Neuron (in vitro differentiated cells): Measurements from ENCODE around the gene ISLR2.
A peak's percentile ranks its signal among the peaks of the same experiment; 100 is the strongest.
"Not testable (repeated sequence)": the region's sequence is repeated elsewhere in the genome, so short reads cannot be mapped to it uniquely, and the experiment has no call there.

Experiments used
- H2AFZ ChIP-seq: one replicate; pipeline ENCODE4 v1.6.1; 2013; ENCODE audit warnings: low read depth, mild to moderate bottlenecking, inconsistent platforms, low read length, moderate library complexity
- H3K27me3 ChIP-seq: one replicate; pipeline ENCODE4 v1.6.1; 2013; ENCODE audit warnings: low read length; ENCODE audit not compliant: insufficient read depth
- H3K36me3 ChIP-seq: one replicate; pipeline ENCODE4 v1.6.1; 2013; ENCODE audit warnings: low read length; ENCODE audit not compliant: insufficient read depth
- H3K4me1 ChIP-seq: one replicate; pipeline ENCODE4 v1.6.1; 2013; ENCODE audit warnings: low read length; ENCODE audit not compliant: insufficient read depth
- H3K4me3 ChIP-seq: 2 replicates; pipeline ENCODE4 v1.5.1; 2013; ENCODE audit warnings: mild to moderate bottlenecking, low read length, moderate library complexity
- H3K9me3 ChIP-seq: one replicate; pipeline ENCODE4 v1.6.1; 2013; ENCODE audit warnings: low read length

Gene ISLR2, protein sequence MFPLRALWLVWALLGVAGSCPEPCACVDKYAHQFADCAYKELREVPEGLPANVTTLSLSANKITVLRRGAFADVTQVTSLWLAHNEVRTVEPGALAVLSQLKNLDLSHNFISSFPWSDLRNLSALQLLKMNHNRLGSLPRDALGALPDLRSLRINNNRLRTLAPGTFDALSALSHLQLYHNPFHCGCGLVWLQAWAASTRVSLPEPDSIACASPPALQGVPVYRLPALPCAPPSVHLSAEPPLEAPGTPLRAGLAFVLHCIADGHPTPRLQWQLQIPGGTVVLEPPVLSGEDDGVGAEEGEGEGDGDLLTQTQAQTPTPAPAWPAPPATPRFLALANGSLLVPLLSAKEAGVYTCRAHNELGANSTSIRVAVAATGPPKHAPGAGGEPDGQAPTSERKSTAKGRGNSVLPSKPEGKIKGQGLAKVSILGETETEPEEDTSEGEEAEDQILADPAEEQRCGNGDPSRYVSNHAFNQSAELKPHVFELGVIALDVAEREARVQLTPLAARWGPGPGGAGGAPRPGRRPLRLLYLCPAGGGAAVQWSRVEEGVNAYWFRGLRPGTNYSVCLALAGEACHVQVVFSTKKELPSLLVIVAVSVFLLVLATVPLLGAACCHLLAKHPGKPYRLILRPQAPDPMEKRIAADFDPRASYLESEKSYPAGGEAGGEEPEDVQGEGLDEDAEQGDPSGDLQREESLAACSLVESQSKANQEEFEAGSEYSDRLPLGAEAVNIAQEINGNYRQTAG

GRCh38 chr15:74130155-74130848 lies at the start of gene ISLR2:
TSS of gene ISLR2 (plus strand) at chr15:74130586. CDS start at chr15:74132755, 2,169 bp downstream.
- Histone ChIP-seq H2AFZ (peak within 1 kb of the TSS; percentile 8), H3K27me3 (peaks cover 73% of the 10 kb centered on the region), H3K4me1 (peaks cover 26% of the 10 kb centered on the region), H3K4me3 (peak within 1 kb of the TSS; percentile 41), H3K9me3 (peaks cover 14% of the 10 kb centered on the region), H3K36me3 (no peaks in the 10 kb centered on the region)

DNA sequence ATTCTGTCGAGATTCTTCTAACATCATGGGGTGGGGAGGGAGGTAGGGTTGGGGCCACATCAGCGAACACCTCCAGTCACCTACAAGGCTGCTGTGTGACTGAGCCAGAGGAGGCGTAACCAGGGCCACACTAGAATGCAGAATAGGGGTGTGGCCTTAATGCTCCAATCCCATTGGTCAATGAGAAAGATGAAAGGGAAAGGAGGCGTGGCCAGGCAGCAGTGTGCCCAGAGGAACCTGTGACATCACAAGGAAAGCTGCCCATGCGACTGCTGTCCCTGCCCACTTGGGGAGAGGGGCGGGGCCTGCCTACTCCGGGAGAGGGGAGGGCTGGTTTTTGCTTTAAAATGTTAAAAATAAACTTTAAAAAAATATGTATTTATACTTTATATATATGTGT lies 47.9 kb upstream of the ISLR2 start, which contains the start of gene GOLGA6A:
GOLGA6A (minus strand) TSS at position 101 of the 400 bp plus-strand sequence; CDS start at position 60, 41 bp downstream.
- H2AFZ ChIP-seq, result not testable (repeated sequence)

GRCh38 chr15:74094567-74094966 lies 35.8 kb upstream of the ISLR2 start:
- not testable (repeated sequence) for H3K27me3 ChIP-seq, H3K36me3 ChIP-seq, H3K4me1 ChIP-seq, H2AFZ ChIP-seq, H3K9me3 ChIP-seq, H3K4me3 ChIP-seq

More for the DNA sequence above, 47.9 kb upstream of the ISLR2 start, which contains the start of gene GOLGA6A:
- H3K4me3 ChIP-seq, H3K9me3 ChIP-seq, H3K4me1 ChIP-seq, H3K27me3 ChIP-seq, H3K36me3 ChIP-seq: not testable (repeated sequence)

DNA sequence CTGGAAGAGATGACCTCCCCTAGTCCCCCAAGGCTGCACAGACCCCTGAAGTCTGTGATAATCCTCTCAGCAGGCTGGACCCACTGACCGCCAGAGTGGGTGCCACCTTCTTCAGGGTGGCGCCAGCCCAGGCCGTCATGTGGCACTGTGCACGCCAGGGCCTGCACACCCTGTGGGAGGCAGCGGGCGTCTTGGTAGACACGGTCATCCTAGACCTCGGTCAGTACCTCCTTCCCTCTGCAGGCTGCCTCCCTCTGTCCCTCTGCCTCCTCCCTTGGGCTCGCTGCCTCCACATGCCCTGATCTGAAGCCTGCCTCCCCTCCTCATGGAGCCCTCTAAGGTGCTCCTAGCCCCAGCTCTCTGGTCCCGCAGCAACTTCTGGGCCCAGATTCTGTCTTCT lies 34.8 kb upstream of the ISLR2 start:
- not testable (repeated sequence) for H2AFZ ChIP-seq, H3K36me3 ChIP-seq, H3K4me3 ChIP-seq, H3K4me1 ChIP-seq, H3K9me3 ChIP-seq, H3K27me3 ChIP-seq

DNA sequence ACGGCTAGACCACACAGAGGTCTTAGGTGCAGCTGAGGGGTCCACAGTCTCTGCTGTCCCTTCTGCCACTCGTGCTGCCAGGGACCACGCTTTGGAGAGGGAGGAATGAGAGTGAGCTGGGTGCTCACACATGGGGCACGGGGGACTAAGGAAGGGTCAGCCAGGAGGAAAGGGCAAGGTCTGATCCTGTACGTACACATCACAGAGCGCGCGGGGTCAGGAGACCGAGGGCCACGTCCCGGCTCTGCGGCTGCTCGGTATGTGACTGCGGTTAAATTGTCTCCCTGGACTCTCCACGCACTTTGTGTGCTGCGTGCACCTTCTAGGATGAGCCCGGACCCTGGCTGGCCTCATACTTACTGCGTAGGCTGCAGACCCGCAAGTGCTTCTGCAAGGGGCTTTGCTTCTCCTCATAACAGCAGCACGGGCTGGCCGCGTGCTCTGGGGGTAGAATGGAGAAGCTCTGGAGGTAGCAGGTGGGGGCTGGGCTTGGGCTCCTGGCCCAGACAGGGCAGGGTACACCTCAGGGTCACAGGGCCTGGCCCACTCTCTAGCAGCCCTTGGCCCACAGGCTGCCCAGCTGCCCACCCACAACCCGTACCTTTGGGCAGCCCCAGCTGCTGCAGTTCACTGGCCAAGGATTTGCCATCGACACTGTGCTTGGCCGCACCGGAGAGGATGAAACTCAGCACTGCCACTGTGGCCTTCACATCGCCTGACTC lies 33.5 kb upstream of the ISLR2 start:
- not testable (repeated sequence) for H3K36me3 ChIP-seq, H3K4me3 ChIP-seq, H2AFZ ChIP-seq, H3K27me3 ChIP-seq, H3K4me1 ChIP-seq, H3K9me3 ChIP-seq

GRCh38 chr15:74099963-74100733 lies 30.2 kb upstream of the ISLR2 start:
- not testable (repeated sequence) for H3K36me3 ChIP-seq, H3K4me1 ChIP-seq, H3K9me3 ChIP-seq, H2AFZ ChIP-seq, H3K27me3 ChIP-seq
- H3K4me3 ChIP-seq, result peak overlapping the region; percentile 47

GRCh38 chr15:74108111-74108510 lies 22.3 kb upstream of the ISLR2 start:
- H2AFZ ChIP-seq, result no peak overlapping the region
- H3K4me1 ChIP-seq, result no peaks in the 10 kb centered on the region
- no peak overlapping the region for H3K4me3 ChIP-seq
- H3K36me3 ChIP-seq, result no peaks in the 10 kb centered on the region
- no peaks in the 10 kb centered on the region for H3K9me3 ChIP-seq
- no peaks in the 10 kb centered on the region for H3K27me3 ChIP-seq

DNA sequence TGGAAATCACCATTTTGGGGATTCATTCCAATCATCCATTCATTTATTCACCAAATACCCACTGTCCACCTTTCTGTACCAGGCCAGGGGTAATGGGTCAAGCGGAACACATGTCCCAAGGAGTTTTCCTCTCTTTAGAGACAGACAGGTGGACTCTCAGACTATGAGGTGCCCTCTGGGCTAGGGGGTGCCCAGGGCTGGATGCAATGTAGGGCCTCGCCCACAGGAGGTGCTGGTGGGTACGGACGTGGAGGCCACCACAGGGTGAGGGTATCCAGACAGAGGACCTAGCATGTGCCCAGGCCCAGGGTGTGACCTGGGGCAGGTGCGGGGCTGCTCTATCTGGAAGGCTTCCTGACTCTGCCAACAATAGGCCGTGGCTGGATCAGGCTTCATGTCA lies 21.8 kb upstream of the ISLR2 start:
- not testable (repeated sequence) for H3K4me3 ChIP-seq, H3K9me3 ChIP-seq, H2AFZ ChIP-seq, H3K4me1 ChIP-seq, H3K36me3 ChIP-seq, H3K27me3 ChIP-seq

- H2AFZ ChIP-seq, result no peak overlapping the region
- H3K4me3 ChIP-seq, result no peak overlapping the region
- H3K9me3 ChIP-seq, result no peaks in the 10 kb centered on the region
- H3K4me1 ChIP-seq, result no peaks in the 10 kb centered on the region
- no peaks in the 10 kb centered on the region for H3K36me3 ChIP-seq
- no peaks in the 10 kb centered on the region for H3K27me3 ChIP-seq
Observed at GRCh38 chr15:74109713-74110112, 20.7 kb upstream of the ISLR2 start.

GRCh38 chr15:74120426-74120825 lies 10.0 kb upstream of the ISLR2 start:
- Histone ChIP-seq H3K4me3 (no peak overlapping the region), H3K27me3 (peaks cover 8% of the 10 kb centered on the region), H3K9me3 (no peaks in the 10 kb centered on the region), H3K36me3 (no peaks in the 10 kb centered on the region), H2AFZ (no peak overlapping the region), H3K4me1 (peaks cover 6% of the 10 kb centered on the region)

GRCh38 chr15:74121039-74121438 lies 9.3 kb upstream of the ISLR2 start:
- H3K27me3 ChIP-seq, result peaks cover 8% of the 10 kb centered on the region
- H2AFZ ChIP-seq, result no peak overlapping the region
- H3K36me3 ChIP-seq, result no peaks in the 10 kb centered on the region
- H3K9me3 ChIP-seq, result no peaks in the 10 kb centered on the region
- no peak overlapping the region for H3K4me3 ChIP-seq
- H3K4me1 ChIP-seq, result peaks cover 6% of the 10 kb centered on the region

- Histone ChIP-seq H3K9me3 (no peaks in the 10 kb centered on the region), H3K27me3 (peaks cover 8% of the 10 kb centered on the region), H2AFZ (no peak overlapping the region), H3K36me3 (no peaks in the 10 kb centered on the region), H3K4me3 (no peak overlapping the region), H3K4me1 (peaks cover 6% of the 10 kb centered on the region)
Observed at GRCh38 chr15:74121858-74122257, 8.5 kb upstream of the ISLR2 start.
